ENCODE measurements around the gene GCAT.

Gene GCAT
- total RNA-seq = 1.2 to 1.4 reads per million in 2 donors

GRCh38 chr22:37807410-37808293 is at the start of gene GCAT:
GCAT (plus strand) TSS chr22:37807934; CDS start chr22:37807968, 34 bp downstream.
- peak; percentile 70 for DNase-seq

- no peak for DNase-seq
Measured at GRCh38 chr22:37758694-37759093, 49.0 kb upstream of the GCAT start.

GRCh38 chr22:37759281-37759680 is 48.5 kb upstream of the GCAT start:
- DNase-seq = no peak

- DNase-seq = no peak
Measured at GRCh38 chr22:37760152-37760551, 47.6 kb upstream of the GCAT start.

GRCh38 chr22:37762389-37762836 is 45.3 kb upstream of the GCAT start:
- no peak for DNase-seq

GRCh38 chr22:37763012-37763411 is 44.7 kb upstream of the GCAT start:
- DNase-seq = no peak

GRCh38 chr22:37763652-37764051 is 44.1 kb upstream of the GCAT start:
- DNase-seq = no peak

GRCh38 chr22:37764622-37765021 is 43.1 kb upstream of the GCAT start:
- DNase-seq = no peak

GRCh38 chr22:37765498-37765897 is 42.2 kb upstream of the GCAT start:
- DNase-seq = no peak

- DNase-seq = no peak
Measured at GRCh38 chr22:37765953-37766576, 41.7 kb upstream of the GCAT start.

- no peak for DNase-seq
Measured at GRCh38 chr22:37768273-37768672, 39.5 kb upstream of the GCAT start.

GRCh38 chr22:37769056-37769455 is 38.7 kb upstream of the GCAT start:
- DNase-seq = no peak

GRCh38 chr22:37771081-37771480 is 36.7 kb upstream of the GCAT start:
- DNase-seq = no peak

GRCh38 chr22:37771702-37772427 is 35.9 kb upstream of the GCAT start:
- DNase-seq = no peak

- DNase-seq = no peak
Measured at GRCh38 chr22:37774728-37775127, 33.0 kb upstream of the GCAT start.

GRCh38 chr22:37775785-37776638 is 31.7 kb upstream of the GCAT start:
- no peak for DNase-seq

GRCh38 chr22:37776639-37777005 is 31.1 kb upstream of the GCAT start:
- DNase-seq = no peak

GRCh38 chr22:37777122-37777687 is 30.5 kb upstream of the GCAT start:
- no peak for DNase-seq

- DNase-seq = no peak
Measured at GRCh38 chr22:37778370-37779009, 29.2 kb upstream of the GCAT start.

- DNase-seq = no peak
Measured at GRCh38 chr22:37781434-37782059, 26.2 kb upstream of the GCAT start.
